Measurements from ENCODE around the gene PRKACB. TPM values are rescaled to one million over a fixed set of nuclear protein-coding genes. Genes with fewer than 3 reads are reported as not detected.
"Not testable (repeated sequence)": the region's sequence is repeated elsewhere in the genome, so short reads cannot be mapped to it uniquely, and the experiment has no call there.

PRKACB gene
- total RNA-seq, 1 donor from 2014 or later: 14.6 TPM

- DNase-seq (ENCODE audit: low read depth in 2 of 2): no peak
Measured at GRCh38 chr1:84214115-84214956, 70.3 kb downstream of the PRKACB start.

- DNase-seq (ENCODE audit: low read depth in 2 of 2): no peak
Measured at GRCh38 chr1:84217239-84217638, 73.2 kb downstream of the PRKACB start.

- DNase-seq (ENCODE audit: low read depth in 2 of 2): no peak
Measured at GRCh38 chr1:84223751-84224432, 79.8 kb downstream of the PRKACB start.

GRCh38 chr1:84224905-84225304 lies 80.8 kb downstream of the PRKACB start:
- DNase-seq (ENCODE audit: low read depth in 2 of 2): no peak

GRCh38 chr1:84225646-84226045 lies 81.6 kb downstream of the PRKACB start:
- no peak for DNase-seq (ENCODE audit: low read depth in 2 of 2)

GRCh38 chr1:84232676-84233075 lies 88.6 kb downstream of the PRKACB start:
- DNase-seq (ENCODE audit: low read depth in 2 of 2): not testable (repeated sequence)

GRCh38 chr1:84236256-84236655 lies 92.2 kb downstream of the PRKACB start:
- DNase-seq (ENCODE audit: low read depth in 2 of 2): no peak

GRCh38 chr1:84242641-84243040 lies 98.6 kb downstream of the PRKACB start:
- no peak for DNase-seq (ENCODE audit: low read depth in 2 of 2)

GRCh38 chr1:84245563-84245962 lies 101.5 kb downstream of the PRKACB start:
- DNase-seq (ENCODE audit: low read depth in 2 of 2): peak; percentile 1 to 86

- peak in 1 of 2 donors; percentile 53 for DNase-seq (ENCODE audit: low read depth in 2 of 2)
Measured at GRCh38 chr1:84246213-84246612, 102.1 kb downstream of the PRKACB start.

GRCh38 chr1:84247425-84248220 lies 103.6 kb downstream of the PRKACB start:
- peak in 1 of 2 donors; percentile 92 for DNase-seq (ENCODE audit: low read depth in 2 of 2)

- no peak for DNase-seq (ENCODE audit: low read depth in 2 of 2)
Measured at GRCh38 chr1:84250668-84251067, 106.6 kb downstream of the PRKACB start.

- DNase-seq (ENCODE audit: low read depth in 2 of 2): no peak
Measured at GRCh38 chr1:84253036-84253435, 109.0 kb downstream of the PRKACB start.

- DNase-seq (ENCODE audit: low read depth in 2 of 2): peak in 1 of 2 donors; percentile 73
Measured at GRCh38 chr1:84253891-84254290, 109.8 kb downstream of the PRKACB start.

- DNase-seq (ENCODE audit: low read depth in 2 of 2): no peak
Measured at GRCh38 chr1:84254703-84255238, 110.7 kb downstream of the PRKACB start.

- DNase-seq (ENCODE audit: low read depth in 2 of 2): no peak
Measured at GRCh38 chr1:84255582-84255981, 111.5 kb downstream of the PRKACB start.

- DNase-seq (ENCODE audit: low read depth in 2 of 2): no peak
Measured at GRCh38 chr1:84257617-84258016, 113.5 kb downstream of the PRKACB start.

GRCh38 chr1:84259376-84259775 lies 115.3 kb downstream of the PRKACB start:
- no peak for DNase-seq (ENCODE audit: low read depth in 2 of 2)

- no peak for DNase-seq (ENCODE audit: low read depth in 2 of 2)
Measured at GRCh38 chr1:84259989-84260388, 115.9 kb downstream of the PRKACB start.

GRCh38 chr1:84260852-84261518 lies 116.9 kb downstream of the PRKACB start:
- DNase-seq (ENCODE audit: low read depth in 2 of 2): no peak

- DNase-seq (ENCODE audit: low read depth in 2 of 2): no peak
Measured at GRCh38 chr1:84264961-84265360, 120.9 kb downstream of the PRKACB start.
